Endothelial cell of umbilical vein (primary cell): ENCODE results near the gene SLC6A20. TPM values are rescaled to one million over a fixed set of nuclear protein-coding genes. Genes with fewer than 3 reads are reported as not detected.

Experiments
- BruUV-seq: library from RNA; stranded (reverse); fragments of 400-500 nt; replicated peaks from 2 replicates; lab custom pipeline; 2021; lab: Mats Ljungman, UMichigan
- CTCF ChIA-PET: fragments of 300-600, 350-600 bp; sonication (Branson Sonifier 250); formaldehyde crosslinking; loops from one replicate; lab custom pipeline; 2021; ENCODE audit warnings: antibody characterized with exemption, inconsistent platforms; lab: Charles Lee
- POLR2A ChIA-PET: fragments of 300-600, 350-600 bp; sonication (Branson Sonifier 250); formaldehyde crosslinking; loops from one replicate; lab custom pipeline; 2021; ENCODE audit warnings: antibody characterized with exemption, inconsistent platforms; lab: Charles Lee
- DNase-seq: peaks from one replicate; pipeline ENCODE4 v3.0.0-alpha.2; 2011; ENCODE audit warnings: low read depth, low spot score
- FAIRE-seq: peaks from 2 replicates; lab custom pipeline; 2011; peaks lifted over from hg19 to GRCh38; lab: Jason Lieb, UNC
- H2AFZ ChIP-seq: 2 replicates; pipeline ENCODE4 v1.6.0; 2012; ENCODE audit warnings: low read depth, low read length, control low read depth, inconsistent platforms
- H3K27ac ChIP-seq: 2 replicates; pipeline ENCODE4 v1.5.1; 2011; ENCODE audit warnings: low read depth, mild to moderate bottlenecking, control low read depth, low read length, moderate library complexity; ENCODE audit not compliant: insufficient read depth
- H3K27me3 ChIP-seq, 2 experiments: 2 replicates each; pipeline versions ENCODE4 v1.6.0 to v1.6.1; 2011; ENCODE audit warnings: low read length in 2 of 2, mixed read lengths in 1 of 2; ENCODE audit not compliant: control insufficient read depth in 2 of 2, insufficient read depth in 2 of 2
- H3K36me3 ChIP-seq, 2 experiments: 2 replicates in 1 of 2; 3 replicates in 1 of 2; pipeline ENCODE4 v1.5.1; 2011; ENCODE audit warnings: low read length in 2 of 2, mild to moderate bottlenecking in 1 of 2, moderate library complexity in 1 of 2; ENCODE audit not compliant: control insufficient read depth in 2 of 2, insufficient read depth in 2 of 2; ENCODE audit errors: extremely low read depth in 1 of 2
- H3K4me1 ChIP-seq: 3 replicates; pipeline ENCODE4 v1.5.1; 2011; ENCODE audit warnings: mild to moderate bottlenecking, low read length; ENCODE audit not compliant: control insufficient read depth, insufficient read depth; ENCODE audit errors: extremely low read depth
- H3K4me2 ChIP-seq: 2 replicates; pipeline ENCODE4 v1.6.1; 2011; ENCODE audit warnings: low read length, control low read depth, mixed read lengths; ENCODE audit not compliant: insufficient read depth
- H3K4me3 ChIP-seq, 3 experiments: fragments of 200-600 bp in 1 of 3; sonication (generic), shearing (Covaris generic) in 1 of 3; replicated peaks in 1 of 3; 2 replicates each; pipeline ENCODE4 v1.5.1; 2011 to 2016; ENCODE audit warnings: control low read depth in 3 of 3, low read length in 3 of 3, mild to moderate bottlenecking in 2 of 3, inconsistent platforms in 1 of 3, low read depth in 1 of 3, moderate library complexity in 1 of 3; ENCODE audit not compliant: insufficient read depth in 1 of 3
- H3K79me2 ChIP-seq: 2 replicates; pipeline ENCODE4 v1.6.0; 2012; ENCODE audit warnings: low read length, inconsistent platforms; ENCODE audit not compliant: control insufficient read depth, insufficient read depth
- H3K9ac ChIP-seq: replicated peaks from 2 replicates; pipeline ENCODE3; 2011; ENCODE audit warnings: low read length, control low read depth; ENCODE audit not compliant: insufficient read depth; ENCODE audit errors: extremely low read depth
- H3K9me1 ChIP-seq: replicated peaks from 3 replicates; pipeline ENCODE4 v1.6.0; 2011; ENCODE audit warnings: mild to moderate bottlenecking, low read length; ENCODE audit not compliant: control insufficient read depth, insufficient read depth; ENCODE audit errors: extremely low read depth
- H3K9me3 ChIP-seq: replicated peaks from 2 replicates; pipeline ENCODE4 v1.5.1; 2012; ENCODE audit warnings: low read length, inconsistent platforms; ENCODE audit not compliant: control insufficient read depth, insufficient read depth
- H4K20me1 ChIP-seq: replicated peaks from 2 replicates; pipeline ENCODE3; 2011; ENCODE audit warnings: mild to moderate bottlenecking, low read length; ENCODE audit not compliant: control insufficient read depth, insufficient read depth; ENCODE audit errors: extremely low read depth
- CTCF ChIP-seq, 2 donors: IDR thresholded peaks; 1 replicate in 1 of 2; 2 replicates in 1 of 2; pipeline ENCODE4 v1.5.1; 2011; ENCODE audit warnings: low read length in 2 of 2, mild to moderate bottlenecking in 2 of 2, moderate library complexity in 2 of 2, control low read depth in 1 of 2, inconsistent platforms in 1 of 2, low read depth in 1 of 2; ENCODE audit not compliant: insufficient read depth in 1 of 2; ENCODE audit errors: extremely low read depth in 1 of 2
- EZH2 ChIP-seq: IDR thresholded peaks from 2 replicates; pipeline ENCODE4 v1.6.1; 2012; ENCODE audit warnings: borderline replicate concordance, low read depth, mild to moderate bottlenecking, moderate library complexity, low read length, inconsistent platforms; ENCODE audit not compliant: severe bottlenecking
- FOS ChIP-seq: IDR thresholded peaks from 2 replicates; pipeline ENCODE4 v1.6.1; 2011; ENCODE audit warnings: mild to moderate bottlenecking, low read length, moderate library complexity, borderline replicate concordance; ENCODE audit not compliant: insufficient read depth
- GATA2 ChIP-seq: IDR thresholded peaks from 2 replicates; pipeline ENCODE4 v1.7.0; 2011; ENCODE audit warnings: low read depth, mild to moderate bottlenecking, moderate library complexity, mixed read lengths, low read length; ENCODE audit not compliant: insufficient read length, insufficient read depth
- JUN ChIP-seq: IDR thresholded peaks from 2 replicates; pipeline ENCODE4 v1.6.1; 2011; ENCODE audit warnings: borderline replicate concordance, low read depth; ENCODE audit not compliant: insufficient read length, insufficient read depth
- MAX ChIP-seq: IDR thresholded peaks from 2 replicates; pipeline ENCODE4 v1.6.1; 2011; ENCODE audit not compliant: insufficient read depth, insufficient read length
- MYC ChIP-seq: IDR thresholded peaks from one replicate; pipeline ENCODE4 v1.6.1; 2011; ENCODE audit warnings: mild to moderate bottlenecking, low read depth, low read length
- POLR2A ChIP-seq: IDR thresholded peaks from 2 replicates; pipeline ENCODE4 v1.6.1; 2012; ENCODE audit warnings: low read depth, mild to moderate bottlenecking, control low read depth, low read length
- POLR2AphosphoS5 ChIP-seq: IDR thresholded peaks from 2 replicates; pipeline ENCODE4 v1.6.1; 2012; ENCODE audit warnings: low read depth, mild to moderate bottlenecking, control low read depth, low read length, moderate library complexity; ENCODE audit not compliant: insufficient read depth
- dilution Hi-C: fragments of 300-500 bp; cut with MboI; formaldehyde crosslinking; loops from one replicate; pipeline ENCODE4 v1.15.0; 2019; ENCODE audit warnings: low sequenced_read_pairs; ENCODE audit not compliant: extremely low pct_ligation_motif_present
- intact Hi-C: fragments of 100-400 bp; cut with micrococcal nuclease; formaldehyde crosslinking; loops from one replicate; pipeline ENCODE4 v1.10.0; 2022
- polyA plus RNA-seq, 4 experiments: library from polyadenylated mRNA; depleted of rRNA in 3 of 4; stranded (reverse) in 3 of 4; unstranded in 1 of 4; fragments of >200 nt; gene quantifications; 2 replicates each; pipeline versions ENCODE4 v1.2.1 to v1.2.3, GENCODE V29; 2011 to 2012; ENCODE audit warnings: missing spikeins in 1 of 4
- total RNA-seq: library from RNA; stranded (reverse); gene quantifications from 2 replicates; pipeline ENCODE4 v1.2.3, GENCODE V29; 2021

The SLC6A20 gene
- total and polyA plus RNA-seq, 2 donors (not counting 3 experiments of a cell fraction or from before 2014, with no cell fraction given), result not detected

GRCh38 chr3:45716790-45717336, 79.5 kb downstream of the SLC6A20 start:
- Histone ChIP-seq H3K27ac (no peak overlapping the region), H3K4me1 (no peaks in the 10 kb centered on the region), H3K79me2 (no peaks in the 10 kb centered on the region), H3K9ac (no peak overlapping the region), H2AFZ (no peak overlapping the region), H3K9me3 (no peaks in the 10 kb centered on the region), H3K36me3 (peaks cover 6 to 9% of the 10 kb centered on the region in 2 experiments), H3K4me2 (no peak overlapping the region), H3K27me3 (no peaks in the 10 kb centered on the region), H3K4me3 (no peak overlapping the region), H4K20me1 (no peaks in the 10 kb centered on the region), H3K9me1 (no peaks in the 10 kb centered on the region)
- POLR2A ChIA-PET, result no interaction called here
- CTCF ChIA-PET, result no interaction called here
- no TSS peak for BruUV-seq
- no peak for FAIRE-seq
- intact Hi-C loops, result no loop called here
- dilution Hi-C loops, result no loop called here
- no peak for TF ChIP-seq MYC
- TF ChIP-seq JUN, result no peak
- TF ChIP-seq FOS, result no peak
- no peak for TF ChIP-seq POLR2AphosphoS5
- no peak for TF ChIP-seq EZH2
- TF ChIP-seq POLR2A, result no peak
- no peak for TF ChIP-seq MAX
- TF ChIP-seq CTCF (IDR thresholded peaks at IDR 0.05; ENCODE audit: extremely low read depth in 1 of 2, insufficient read depth in 1 of 2, low read depth in 1 of 2, low read length in 2 of 2), result no peak
- no peak for TF ChIP-seq GATA2
- no peak for DNase-seq
